ENCODE data around the gene IFITM2. TPM values are rescaled to one million over a fixed set of nuclear protein-coding genes. Genes with fewer than 3 reads are reported as not detected.

The IFITM2 gene
- total and polyA plus RNA-seq, 2 of the 13 experiments (the other 11 are each of a cell fraction or from before 2014, with no cell fraction given) = 13.8 to 267 TPM

DNA sequence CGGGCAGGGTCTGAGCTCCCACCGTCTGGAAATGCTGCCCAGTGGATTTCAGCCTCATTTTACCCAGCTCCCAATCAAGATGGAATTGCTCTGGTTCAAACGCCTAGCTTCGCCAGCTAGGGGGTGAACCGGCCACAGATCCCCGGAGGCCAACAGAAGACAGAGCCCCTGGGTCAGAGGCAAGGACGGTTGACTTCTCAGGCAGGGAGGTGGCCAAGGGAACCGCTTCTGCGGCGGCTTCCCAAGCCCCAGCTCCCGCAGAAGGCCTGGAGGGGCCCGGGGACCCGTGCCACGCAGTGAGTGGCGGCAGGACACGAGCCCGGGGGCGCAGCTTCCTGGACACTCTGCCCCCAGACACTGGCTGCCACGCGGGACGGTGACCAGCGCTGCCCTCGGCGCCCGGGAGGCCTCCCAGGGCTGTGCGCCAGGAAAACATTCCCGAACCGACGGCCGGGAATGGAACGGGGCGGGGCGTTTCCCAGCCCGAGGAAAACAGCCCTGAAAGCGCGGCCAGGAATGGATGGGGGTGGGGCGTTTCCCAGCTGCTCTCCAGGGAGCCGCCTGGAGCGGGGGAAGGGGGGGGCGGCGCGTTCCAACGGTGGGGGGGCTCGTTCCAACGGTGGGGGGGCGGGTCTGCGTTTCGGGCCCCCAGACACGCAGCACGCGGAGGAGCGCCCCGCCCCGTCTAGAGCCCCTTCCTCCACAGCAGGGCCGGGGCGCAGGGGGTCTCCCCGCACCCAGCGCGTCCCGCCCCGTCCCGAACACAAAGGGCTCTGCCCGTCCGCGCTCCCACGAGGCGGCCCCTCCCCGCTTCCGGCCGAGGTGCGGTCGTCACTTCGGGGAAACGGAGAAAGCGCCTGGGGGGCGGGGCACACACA lies 48.2 kb downstream of the IFITM2 start (continued):
- TF ChIP-seq, protein P1, sequence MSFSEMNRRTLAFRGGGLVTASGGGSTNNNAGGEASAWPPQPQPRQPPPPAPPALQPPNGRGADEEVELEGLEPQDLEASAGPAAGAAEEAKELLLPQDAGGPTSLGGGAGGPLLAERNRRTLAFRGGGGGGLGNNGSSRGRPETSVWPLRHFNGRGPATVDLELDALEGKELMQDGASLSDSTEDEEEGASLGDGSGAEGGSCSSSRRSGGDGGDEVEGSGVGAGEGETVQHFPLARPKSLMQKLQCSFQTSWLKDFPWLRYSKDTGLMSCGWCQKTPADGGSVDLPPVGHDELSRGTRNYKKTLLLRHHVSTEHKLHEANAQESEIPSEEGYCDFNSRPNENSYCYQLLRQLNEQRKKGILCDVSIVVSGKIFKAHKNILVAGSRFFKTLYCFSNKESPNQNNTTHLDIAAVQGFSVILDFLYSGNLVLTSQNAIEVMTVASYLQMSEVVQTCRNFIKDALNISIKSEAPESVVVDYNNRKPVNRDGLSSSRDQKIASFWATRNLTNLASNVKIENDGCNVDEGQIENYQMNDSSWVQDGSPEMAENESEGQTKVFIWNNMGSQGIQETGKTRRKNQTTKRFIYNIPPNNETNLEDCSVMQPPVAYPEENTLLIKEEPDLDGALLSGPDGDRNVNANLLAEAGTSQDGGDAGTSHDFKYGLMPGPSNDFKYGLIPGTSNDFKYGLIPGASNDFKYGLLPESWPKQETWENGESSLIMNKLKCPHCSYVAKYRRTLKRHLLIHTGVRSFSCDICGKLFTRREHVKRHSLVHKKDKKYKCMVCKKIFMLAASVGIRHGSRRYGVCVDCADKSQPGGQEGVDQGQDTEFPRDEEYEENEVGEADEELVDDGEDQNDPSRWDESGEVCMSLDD (CRISPR knock-in tag; IDR thresholded peaks at IDR 0.05; ENCODE audit: borderline replicate concordance) = peak; percentile 90; the same call in 1 of the 2 replicates
- TF ChIP-seq NONO (IDR thresholded peaks at IDR 0.05) (no peak), NONO (CRISPR knock-in tag; conservative IDR thresholded peaks at IDR 0.05) (peak; percentile 60), ZNF510 (CRISPR knock-in tag; IDR thresholded peaks at IDR 0.05; ENCODE audit: low read depth) (peak; percentile 72; the same call in 1 of the 2 replicates), SMARCC2 (IDR thresholded peaks at IDR 0.05) (no peak), SUZ12 (IDR thresholded peaks at IDR 0.05; ENCODE audit: low read depth, low read length) (no peak), ZNF335 (CRISPR knock-in tag; IDR thresholded peaks at IDR 0.05) (no peak), ZNF556 (CRISPR knock-in tag; IDR thresholded peaks at IDR 0.05; ENCODE audit: borderline replicate concordance) (0 out of 2 replicates have a peak, but pooled peaks have one; percentile 54), ZNF674 (CRISPR knock-in tag; IDR thresholded peaks at IDR 0.05; ENCODE audit: low read depth) (0 out of 2 replicates have a peak, but pooled peaks have one; percentile 26), ZNF550 (CRISPR knock-in tag; IDR thresholded peaks at IDR 0.05; ENCODE audit: borderline replicate concordance) (no peak), ZNF75D (CRISPR knock-in tag; IDR thresholded peaks at IDR 0.05; ENCODE audit: borderline replicate concordance) (no peak), STAT5B (CRISPR knock-in tag; IDR thresholded peaks at IDR 0.05) (no peak), ELF1 (CRISPR knock-in tag; IDR thresholded peaks at IDR 0.05) (peak; percentile 55), MEIS1 (CRISPR knock-in tag; IDR thresholded peaks at IDR 0.05; ENCODE audit: borderline replicate concordance) (peak; percentile 83)
- TF ChIP-seq, protein P2, sequence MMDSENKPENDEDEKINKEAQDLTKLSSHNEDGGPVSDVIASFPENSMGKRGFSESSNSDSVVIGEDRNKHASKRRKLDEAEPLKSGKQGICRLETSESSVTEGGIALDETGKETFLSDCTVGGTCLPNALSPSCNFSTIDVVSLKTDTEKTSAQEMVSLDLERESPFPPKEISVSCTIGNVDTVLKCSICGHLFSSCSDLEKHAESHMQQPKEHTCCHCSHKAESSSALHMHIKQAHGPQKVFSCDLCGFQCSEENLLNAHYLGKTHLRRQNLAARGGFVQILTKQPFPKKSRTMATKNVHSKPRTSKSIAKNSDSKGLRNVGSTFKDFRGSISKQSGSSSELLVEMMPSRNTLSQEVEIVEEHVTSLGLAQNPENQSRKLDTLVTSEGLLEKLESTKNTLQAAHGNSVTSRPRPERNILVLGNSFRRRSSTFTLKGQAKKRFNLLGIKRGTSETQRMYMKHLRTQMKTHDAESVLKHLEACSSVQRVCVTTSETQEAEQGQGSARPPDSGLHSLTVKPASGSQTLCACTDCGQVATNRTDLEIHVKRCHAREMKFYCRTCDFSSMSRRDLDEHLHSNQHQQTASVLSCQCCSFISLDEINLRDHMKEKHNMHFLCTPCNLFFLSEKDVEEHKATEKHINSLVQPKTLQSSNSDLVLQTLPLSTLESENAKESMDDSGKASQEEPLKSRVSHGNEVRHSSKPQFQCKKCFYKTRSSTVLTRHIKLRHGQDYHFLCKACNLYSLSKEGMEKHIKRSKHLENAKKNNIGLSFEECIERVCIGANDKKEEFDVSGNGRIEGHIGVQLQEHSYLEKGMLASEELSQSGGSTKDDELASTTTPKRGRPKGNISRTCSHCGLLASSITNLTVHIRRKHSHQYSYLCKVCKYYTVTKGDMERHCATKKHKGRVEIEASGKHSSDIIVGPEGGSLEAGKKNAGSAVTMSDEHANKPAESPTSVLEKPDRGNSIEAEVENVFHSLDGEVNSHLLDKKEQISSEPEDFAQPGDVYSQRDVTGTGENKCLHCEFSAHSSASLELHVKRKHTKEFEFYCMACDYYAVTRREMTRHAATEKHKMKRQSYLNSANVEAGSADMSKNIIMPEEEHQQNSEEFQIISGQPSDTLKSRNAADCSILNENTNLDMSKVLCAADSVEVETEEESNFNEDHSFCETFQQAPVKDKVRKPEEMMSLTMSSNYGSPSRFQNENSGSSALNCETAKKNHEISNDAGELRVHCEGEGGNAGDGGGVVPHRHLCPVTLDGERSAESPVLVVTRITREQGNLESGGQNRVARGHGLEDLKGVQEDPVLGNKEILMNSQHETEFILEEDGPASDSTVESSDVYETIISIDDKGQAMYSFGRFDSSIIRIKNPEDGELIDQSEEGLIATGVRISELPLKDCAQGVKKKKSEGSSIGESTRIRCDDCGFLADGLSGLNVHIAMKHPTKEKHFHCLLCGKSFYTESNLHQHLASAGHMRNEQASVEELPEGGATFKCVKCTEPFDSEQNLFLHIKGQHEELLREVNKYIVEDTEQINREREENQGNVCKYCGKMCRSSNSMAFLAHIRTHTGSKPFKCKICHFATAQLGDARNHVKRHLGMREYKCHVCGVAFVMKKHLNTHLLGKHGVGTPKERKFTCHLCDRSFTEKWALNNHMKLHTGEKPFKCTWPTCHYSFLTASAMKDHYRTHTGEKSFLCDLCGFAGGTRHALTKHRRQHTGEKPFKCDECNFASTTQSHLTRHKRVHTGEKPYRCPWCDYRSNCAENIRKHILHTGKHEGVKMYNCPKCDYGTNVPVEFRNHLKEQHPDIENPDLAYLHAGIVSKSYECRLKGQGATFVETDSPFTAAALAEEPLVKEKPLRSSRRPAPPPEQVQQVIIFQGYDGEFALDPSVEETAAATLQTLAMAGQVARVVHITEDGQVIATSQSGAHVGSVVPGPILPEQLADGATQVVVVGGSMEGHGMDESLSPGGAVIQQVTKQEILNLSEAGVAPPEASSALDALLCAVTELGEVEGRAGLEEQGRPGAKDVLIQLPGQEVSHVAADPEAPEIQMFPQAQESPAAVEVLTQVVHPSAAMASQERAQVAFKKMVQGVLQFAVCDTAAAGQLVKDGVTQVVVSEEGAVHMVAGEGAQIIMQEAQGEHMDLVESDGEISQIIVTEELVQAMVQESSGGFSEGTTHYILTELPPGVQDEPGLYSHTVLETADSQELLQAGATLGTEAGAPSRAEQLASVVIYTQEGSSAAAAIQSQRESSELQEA (CRISPR knock-in tag; IDR thresholded peaks at IDR 0.05; ENCODE audit: not compliant biosample characterization) = no peak
- TF ChIP-seq, protein P3, sequence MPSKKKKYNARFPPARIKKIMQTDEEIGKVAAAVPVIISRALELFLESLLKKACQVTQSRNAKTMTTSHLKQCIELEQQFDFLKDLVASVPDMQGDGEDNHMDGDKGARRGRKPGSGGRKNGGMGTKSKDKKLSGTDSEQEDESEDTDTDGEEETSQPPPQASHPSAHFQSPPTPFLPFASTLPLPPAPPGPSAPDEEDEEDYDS (CRISPR knock-in tag; IDR thresholded peaks at IDR 0.05) = peak; percentile 64; the same call in 1 of the 2 replicates
- TF ChIP-seq, protein P4, sequence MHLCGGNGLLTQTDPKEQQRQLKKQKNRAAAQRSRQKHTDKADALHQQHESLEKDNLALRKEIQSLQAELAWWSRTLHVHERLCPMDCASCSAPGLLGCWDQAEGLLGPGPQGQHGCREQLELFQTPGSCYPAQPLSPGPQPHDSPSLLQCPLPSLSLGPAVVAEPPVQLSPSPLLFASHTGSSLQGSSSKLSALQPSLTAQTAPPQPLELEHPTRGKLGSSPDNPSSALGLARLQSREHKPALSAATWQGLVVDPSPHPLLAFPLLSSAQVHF (CRISPR knock-in tag; IDR thresholded peaks at IDR 0.05) = peak; percentile 48; the same call in 1 of the 2 replicates

Data from HepG2 (cell line).